GM12872 (cell line): ENCODE results near the gene CCDC33.

Source experiments
- CTCF ChIP-seq: IDR thresholded peaks from 3 replicates; pipeline ENCODE4 v1.5.1; 2011; ENCODE audit warnings: low read depth, mild to moderate bottlenecking, low read length, moderate library complexity; ENCODE audit not compliant: insufficient read depth

Gene CCDC33

GRCh38 chr15:74225928-74226327, 10.2 kb upstream of the CCDC33 start:
- no peak for TF ChIP-seq CTCF

DNA sequence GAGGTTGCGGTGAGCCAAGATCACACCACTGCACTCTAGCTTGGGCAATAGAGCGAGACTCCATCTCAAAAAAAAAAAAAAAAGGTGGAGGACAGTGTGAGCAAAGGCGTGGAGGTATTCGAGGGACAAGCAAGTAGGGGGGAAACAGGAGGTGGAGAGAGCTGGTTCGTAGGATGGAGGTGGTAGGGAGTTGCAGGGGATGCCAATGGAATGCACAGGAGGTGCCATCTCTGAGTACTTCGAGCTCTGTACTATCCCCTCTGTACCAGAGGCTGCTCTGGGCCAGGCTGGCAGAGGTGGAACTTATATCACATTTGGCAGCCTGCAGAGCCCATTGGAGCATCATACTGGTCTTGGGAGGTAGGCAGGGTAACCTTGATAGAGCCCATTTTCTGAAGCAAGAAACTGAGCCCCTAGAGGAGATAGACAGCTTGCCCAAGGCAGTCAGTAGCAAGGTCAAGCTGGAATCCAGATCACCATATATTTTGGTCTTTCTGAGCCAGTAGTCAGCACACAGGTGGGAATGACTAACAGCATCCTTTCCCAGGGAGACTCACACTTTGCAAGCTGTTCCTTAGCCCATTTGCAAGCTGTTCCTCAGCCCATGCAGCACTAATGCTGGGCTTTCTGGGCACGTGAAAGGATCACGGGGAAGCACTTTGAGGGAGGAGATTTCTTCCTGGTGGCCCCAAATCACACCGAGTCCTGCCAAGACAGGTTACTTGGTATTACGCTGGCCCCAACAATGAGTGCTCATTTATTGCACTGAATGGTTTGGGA, 9.2 kb upstream of the CCDC33 start:
- no peak for TF ChIP-seq CTCF

DNA sequence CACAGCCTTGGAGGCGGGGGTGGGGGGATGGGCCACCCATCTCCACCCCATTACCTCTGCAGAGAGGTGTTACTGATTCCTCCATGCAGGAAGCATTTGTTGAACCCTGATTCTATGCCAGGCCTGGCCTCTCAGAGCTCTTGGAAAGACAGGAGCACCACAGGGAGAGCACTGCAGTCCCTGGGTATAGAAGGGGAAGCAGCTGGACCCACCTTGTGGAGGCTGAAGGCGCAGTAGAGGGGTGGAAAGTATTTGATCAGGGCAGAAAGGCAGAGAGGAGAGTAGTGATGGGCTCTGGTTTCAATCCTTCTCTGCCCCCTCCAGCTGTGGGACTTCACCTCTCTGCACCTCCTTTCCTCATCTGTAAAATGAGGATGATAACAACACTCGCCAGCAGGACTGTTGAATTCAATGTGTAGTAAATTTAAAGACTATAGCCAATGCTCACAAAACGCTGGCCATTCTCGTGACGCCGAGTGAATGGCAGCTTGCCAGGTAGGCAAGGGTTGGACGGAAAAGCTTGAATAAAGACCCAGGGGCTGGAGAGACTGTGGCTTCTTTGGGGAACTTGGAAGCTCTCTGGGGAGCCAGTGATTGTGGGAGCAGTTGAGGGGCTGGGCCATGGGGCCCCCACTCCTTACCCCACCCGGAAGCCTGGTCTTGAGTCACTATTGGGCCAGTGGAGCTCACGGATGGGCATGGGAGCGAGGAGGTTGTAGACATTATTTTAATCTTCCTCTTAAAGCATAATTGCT, 8.0 kb upstream of the CCDC33 start:
- TF ChIP-seq CTCF: no peak

GRCh38 chr15:74228723-74229081, 7.4 kb upstream of the CCDC33 start:
- no peak for TF ChIP-seq CTCF

- no peak for TF ChIP-seq CTCF
These were observed 6.4 kb upstream of the CCDC33 start for GRCh38 chr15:74229686-74230085.

DNA sequence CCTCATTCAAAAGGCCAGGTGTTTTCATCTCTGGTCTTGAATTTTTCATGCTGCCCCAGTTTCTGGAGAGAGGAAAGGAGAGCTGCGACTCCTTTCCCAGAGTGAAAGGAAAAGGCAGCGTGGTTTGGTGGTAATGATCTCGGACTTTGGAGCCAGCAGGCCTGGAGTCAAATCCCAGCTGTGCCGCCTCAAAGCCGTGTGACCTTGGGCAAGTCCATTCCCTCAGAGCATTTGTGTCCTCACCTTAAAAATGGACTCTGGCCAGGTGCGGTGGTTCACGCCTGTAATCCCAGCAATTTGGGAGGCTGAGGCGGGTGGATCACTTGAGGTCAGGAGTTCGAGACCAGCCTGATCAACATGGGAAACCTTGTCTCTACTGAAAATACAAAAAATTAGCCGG, 4.7 kb upstream of the CCDC33 start:
- no peak for TF ChIP-seq CTCF

GRCh38 chr15:74233373-74233772, 2.8 kb upstream of the CCDC33 start:
- no peak for TF ChIP-seq CTCF
